SK-N-SH (cell line): ENCODE results near the gene ARHGEF28. TPM values are rescaled to one million over a fixed set of nuclear protein-coding genes. Genes with fewer than 3 reads are reported as not detected.

ENCODE experiments used
- CTCF ChIA-PET: fragments of 300-600, 350-600 bp; formaldehyde crosslinking; extraction: SDS; loops from one replicate; lab custom pipeline; 2021; lab: Yijun Ruan, JAX
- POLR2A ChIA-PET: fragments of 350-600 bp; sonication (Branson Sonifier 250); formaldehyde crosslinking; extraction: SDS; loops from one replicate; lab custom pipeline; 2020; ENCODE audit warnings: antibody characterized with exemption, inconsistent platforms; lab: Yijun Ruan, JAX
- DNase-seq: peaks from one replicate; pipeline ENCODE4 v3.0.0; 2012
- H2AFZ ChIP-seq: fragments of 200-600 bp; sonication (generic); 2 replicates; pipeline ENCODE4 v1.8.1; 2016; ENCODE audit warnings: antibody characterized with exemption, mild to moderate bottlenecking, low read depth
- H3F3A ChIP-seq: fragments of 200-600 bp; sonication (generic); replicated peaks from 2 replicates; pipeline ENCODE3; 2016; ENCODE audit warnings: antibody characterized with exemption, mild to moderate bottlenecking; ENCODE audit not compliant: insufficient read depth
- H3K27ac ChIP-seq, 2 experiments: fragments of 200-500 bp in 1 of 2; fragments of 200-600 bp in 1 of 2; sonication (Bioruptor generic) in 1 of 2; sonication (generic), shearing (Covaris generic) in 1 of 2; 2 replicates each; pipeline versions ENCODE4 v1.5.1 to v1.6.1; 2014 to 2016; ENCODE audit warnings: low read depth in 2 of 2, inconsistent platforms in 1 of 2, low read length in 1 of 2, mild to moderate bottlenecking in 1 of 2, mixed read lengths in 1 of 2
- H3K27me3 ChIP-seq: fragments of 200-600 bp; sonication (generic), shearing (Covaris generic); 2 replicates; pipeline ENCODE4 v1.6.1; 2016; ENCODE audit warnings: mixed run types; ENCODE audit not compliant: insufficient read depth
- H3K36me3 ChIP-seq, 2 experiments: fragments of 200-500 bp in 1 of 2; fragments of 200-600 bp in 1 of 2; sonication (Bioruptor generic) in 1 of 2; sonication (generic) in 1 of 2; replicated peaks in 1 of 2; 2 replicates each; pipeline versions ENCODE3 to v1.5.1; 2014 to 2016; ENCODE audit warnings: low read length in 1 of 2, mild to moderate bottlenecking in 1 of 2; ENCODE audit not compliant: insufficient read depth in 2 of 2, control insufficient read depth in 1 of 2
- H3K4me1 ChIP-seq, 2 experiments: fragments of 200-500 bp in 1 of 2; fragments of 200-600 bp in 1 of 2; sonication (Bioruptor generic) in 1 of 2; sonication (generic), shearing (Covaris generic) in 1 of 2; 2 replicates each; pipeline versions ENCODE4 v1.5.1 to v1.6.1; 2014 to 2016; ENCODE audit warnings: low read depth in 1 of 2, low read length in 1 of 2, mixed run types in 1 of 2; ENCODE audit not compliant: insufficient read depth in 2 of 2, control insufficient read depth in 1 of 2
- H3K4me2 ChIP-seq: fragments of 200-600 bp; sonication (generic), shearing (Covaris generic); 2 replicates; pipeline ENCODE4 v1.6.1; 2017; ENCODE audit warnings: mixed run types
- H3K4me3 ChIP-seq, 2 experiments: fragments of 200-500 bp in 1 of 2; fragments of 200-600 bp in 1 of 2; sonication (Bioruptor generic) in 1 of 2; sonication (generic), shearing (Covaris generic) in 1 of 2; 2 replicates each; pipeline versions ENCODE4 v1.5.1 to v1.8.1; 2014 to 2016; ENCODE audit warnings: low read depth in 2 of 2, inconsistent platforms in 1 of 2, low read length in 1 of 2, mild to moderate bottlenecking in 1 of 2, mixed read lengths in 1 of 2, moderate library complexity in 1 of 2
- H3K79me2 ChIP-seq: fragments of 200-600 bp; sonication (generic); 2 replicates; pipeline ENCODE4 v1.8.1; 2017; ENCODE audit warnings: mild to moderate bottlenecking; ENCODE audit not compliant: insufficient read depth
- H3K9ac ChIP-seq: fragments of 200-600 bp; sonication (generic); 2 replicates; pipeline ENCODE4 v1.6.1; 2017; ENCODE audit warnings: mixed run types
- H3K9me2 ChIP-seq: fragments of 200-600 bp; sonication (generic); 2 replicates; pipeline ENCODE4 v1.6.1; 2017; ENCODE audit warnings: mixed run types
- H3K9me3 ChIP-seq: fragments of 200-600 bp; sonication (generic); 2 replicates; pipeline ENCODE4 v1.6.1; 2017; ENCODE audit warnings: mixed run types, mild to moderate bottlenecking, moderate library complexity
- H4K20me1 ChIP-seq: fragments of 200-600 bp; sonication (generic); 2 replicates; pipeline ENCODE4 v1.6.1; 2017; ENCODE audit warnings: mild to moderate bottlenecking, mixed run types; ENCODE audit not compliant: insufficient read depth
- FOSL2 ChIP-seq: IDR thresholded peaks from 2 replicates; pipeline ENCODE4 v1.4.0; 2012; ENCODE audit warnings: low read depth, mild to moderate bottlenecking, moderate library complexity, borderline replicate concordance
- FOXJ3 ChIP-seq: sonication (generic); formaldehyde crosslinking; IDR thresholded peaks from 2 replicates; pipeline ENCODE4 v1.5.1; 2020; ENCODE audit warnings: mild to moderate bottlenecking, missing genetic modification reagents
- FOXM1 ChIP-seq: IDR thresholded peaks from 2 replicates; pipeline ENCODE4 v1.4.0; 2012; ENCODE audit warnings: low read depth, mild to moderate bottlenecking
- GATA2 ChIP-seq: sonication (generic); formaldehyde crosslinking; IDR thresholded peaks from 2 replicates; pipeline ENCODE4 v1.5.0; 2020; ENCODE audit warnings: mild to moderate bottlenecking, missing genetic modification reagents
- IRF3 ChIP-seq: fragments of 150-350 bp; IDR thresholded peaks from 2 replicates; pipeline ENCODE4 v1.6.1; 2016; ENCODE audit warnings: mild to moderate bottlenecking, low read depth, low read length
- MXI1 ChIP-seq: IDR thresholded peaks from 2 replicates; pipeline ENCODE4 v1.6.1; 2012; ENCODE audit warnings: mild to moderate bottlenecking, low read depth, low read length, improper control_type of control experiment
- NFIC ChIP-seq: IDR thresholded peaks from 2 replicates; pipeline ENCODE4 v1.4.0; 2012; ENCODE audit warnings: borderline replicate concordance
- PBX3 ChIP-seq: IDR thresholded peaks from 2 replicates; pipeline ENCODE4; 2012
- RAD21 ChIP-seq: IDR thresholded peaks from 2 replicates; pipeline ENCODE4 v1.6.1; 2012; ENCODE audit warnings: mild to moderate bottlenecking, low read length
- RCOR1 ChIP-seq: fragments of 150-350 bp; IDR thresholded peaks from 2 replicates; pipeline ENCODE4 v1.6.1; 2017; ENCODE audit warnings: antibody characterized with exemption, low read length
- TAF1 ChIP-seq: IDR thresholded peaks from 2 replicates; pipeline ENCODE4 v1.6.1; 2012; ENCODE audit warnings: low read depth, mild to moderate bottlenecking, low read length, moderate library complexity, borderline replicate concordance
- TCF12 ChIP-seq: IDR thresholded peaks from 2 replicates; pipeline ENCODE4 v1.4.0; 2012
- USF2 ChIP-seq: fragments of 150-350 bp; IDR thresholded peaks from 2 replicates; pipeline ENCODE4 v1.6.1; 2017; ENCODE audit warnings: antibody characterized with exemption, low read length, low read depth, borderline replicate concordance
- WGBS: methylation state at CpG from one replicate; pipeline ENCODE4 v1.1.6; 2017; ENCODE audit warnings: low lambda C conversion rate; 5-methylcytosine and 5-hydroxymethylcytosine counted together
- polyA plus RNA-seq, 3 experiments: library from polyadenylated mRNA; depleted of rRNA; stranded (reverse); fragments of >200 nt; gene quantifications; 2 replicates each; pipeline ENCODE4 v1.2.3, GENCODE V29; 2012
- TF ChIP-seq, protein P1 (sequence below): IDR thresholded peaks from 2 replicates; pipeline ENCODE4 v1.6.1; 2012; ENCODE audit warnings: mild to moderate bottlenecking, low read depth, low read length, moderate library complexity
- TF ChIP-seq, protein P2 (sequence below): IDR thresholded peaks from 2 replicates; pipeline ENCODE4 v1.4.0; 2012; ENCODE audit warnings: low read depth
- TF ChIP-seq, protein P3 (sequence below): IDR thresholded peaks from 2 replicates; pipeline ENCODE4 v1.4.0; 2012; ENCODE audit warnings: low read depth, borderline replicate concordance
- TF ChIP-seq, protein P4 (sequence below): IDR thresholded peaks from 2 replicates; pipeline ENCODE4 v1.4.0; 2012; ENCODE audit warnings: low read depth, borderline replicate concordance

ARHGEF28 gene
- polyA plus RNA-seq, 1 of the 3 experiments (the other 2 are of a cell fraction): 4.2 TPM

DNA sequence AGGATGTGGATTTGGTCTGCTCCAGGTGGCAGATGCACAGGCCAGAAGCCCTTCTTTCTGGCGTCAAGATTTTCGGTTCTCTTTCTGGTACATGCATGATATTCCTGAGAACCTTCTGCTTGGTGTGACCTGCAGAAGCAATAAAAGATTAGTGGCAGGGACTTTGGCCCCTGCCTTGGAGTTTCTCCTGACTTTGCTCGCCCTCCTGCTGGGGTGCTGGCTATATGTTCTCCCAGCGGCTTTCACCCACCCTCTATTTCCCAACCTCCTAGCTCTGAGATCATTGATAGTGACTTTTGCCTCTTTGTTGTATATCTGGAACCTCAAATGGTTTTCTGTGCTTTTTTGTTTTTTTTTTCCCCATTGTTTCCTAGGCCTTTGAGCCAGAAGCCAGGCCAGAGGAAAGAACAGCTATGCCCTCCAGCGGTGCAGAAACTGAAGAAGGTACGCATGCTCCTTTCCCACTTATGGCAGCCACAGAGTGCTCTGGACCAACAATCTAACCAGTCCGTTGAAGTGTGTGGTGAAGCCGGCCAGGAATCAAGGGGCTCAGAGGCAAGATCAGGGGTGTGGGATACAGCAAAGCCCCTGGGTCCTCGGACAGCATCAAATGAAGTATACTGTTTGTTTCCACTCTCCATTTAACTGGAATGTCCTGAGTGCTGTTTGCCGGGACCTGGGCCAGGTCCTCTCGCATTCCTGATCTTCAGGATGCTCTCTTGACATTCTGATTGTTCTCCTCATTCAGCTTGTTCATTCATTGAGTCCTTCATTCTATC lies 154.5 kb downstream of the ARHGEF28 start:
- Histone ChIP-seq H3K27me3 (no peaks in the 10 kb centered on the region), H3F3A (no peaks in the 10 kb centered on the region), H3K9ac (no peak overlapping the region), H3K79me2 (no peaks in the 10 kb centered on the region), H3K4me1 (no peaks in the 10 kb centered on the region), H2AFZ (no peak overlapping the region), H3K36me3 (peaks cover 0 to 7% of the 10 kb centered on the region in 2 experiments), H3K4me2 (no peak overlapping the region), H3K27ac (no peak overlapping the region), H3K9me3 (no peaks in the 10 kb centered on the region), H4K20me1 (no peaks in the 10 kb centered on the region), H3K9me2 (no peaks in the 10 kb centered on the region), H3K4me3 (no peak overlapping the region)
- ChIA-PET POLR2A (no interaction called here), CTCF (interaction anchor here (1.1 to 4.1 kb wide), 4 partner anchors 11 to 190 kb away, joined by 4 to 21 read pairs (median 12); no protein-coding TSS in a partner anchor)
- DNase-seq: no peak
- WGBS: 90% methylated on average over 10 of the region's 11 CpGs
- TF ChIP-seq, protein P1, sequence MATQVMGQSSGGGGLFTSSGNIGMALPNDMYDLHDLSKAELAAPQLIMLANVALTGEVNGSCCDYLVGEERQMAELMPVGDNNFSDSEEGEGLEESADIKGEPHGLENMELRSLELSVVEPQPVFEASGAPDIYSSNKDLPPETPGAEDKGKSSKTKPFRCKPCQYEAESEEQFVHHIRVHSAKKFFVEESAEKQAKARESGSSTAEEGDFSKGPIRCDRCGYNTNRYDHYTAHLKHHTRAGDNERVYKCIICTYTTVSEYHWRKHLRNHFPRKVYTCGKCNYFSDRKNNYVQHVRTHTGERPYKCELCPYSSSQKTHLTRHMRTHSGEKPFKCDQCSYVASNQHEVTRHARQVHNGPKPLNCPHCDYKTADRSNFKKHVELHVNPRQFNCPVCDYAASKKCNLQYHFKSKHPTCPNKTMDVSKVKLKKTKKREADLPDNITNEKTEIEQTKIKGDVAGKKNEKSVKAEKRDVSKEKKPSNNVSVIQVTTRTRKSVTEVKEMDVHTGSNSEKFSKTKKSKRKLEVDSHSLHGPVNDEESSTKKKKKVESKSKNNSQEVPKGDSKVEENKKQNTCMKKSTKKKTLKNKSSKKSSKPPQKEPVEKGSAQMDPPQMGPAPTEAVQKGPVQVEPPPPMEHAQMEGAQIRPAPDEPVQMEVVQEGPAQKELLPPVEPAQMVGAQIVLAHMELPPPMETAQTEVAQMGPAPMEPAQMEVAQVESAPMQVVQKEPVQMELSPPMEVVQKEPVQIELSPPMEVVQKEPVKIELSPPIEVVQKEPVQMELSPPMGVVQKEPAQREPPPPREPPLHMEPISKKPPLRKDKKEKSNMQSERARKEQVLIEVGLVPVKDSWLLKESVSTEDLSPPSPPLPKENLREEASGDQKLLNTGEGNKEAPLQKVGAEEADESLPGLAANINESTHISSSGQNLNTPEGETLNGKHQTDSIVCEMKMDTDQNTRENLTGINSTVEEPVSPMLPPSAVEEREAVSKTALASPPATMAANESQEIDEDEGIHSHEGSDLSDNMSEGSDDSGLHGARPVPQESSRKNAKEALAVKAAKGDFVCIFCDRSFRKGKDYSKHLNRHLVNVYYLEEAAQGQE: no peak
- no peak for TF ChIP-seq RAD21
- TF ChIP-seq FOXM1: no peak
- no peak for TF ChIP-seq PBX3
- TF ChIP-seq, protein P2, sequence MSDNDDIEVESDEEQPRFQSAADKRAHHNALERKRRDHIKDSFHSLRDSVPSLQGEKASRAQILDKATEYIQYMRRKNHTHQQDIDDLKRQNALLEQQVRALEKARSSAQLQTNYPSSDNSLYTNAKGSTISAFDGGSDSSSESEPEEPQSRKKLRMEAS: no peak
- no peak for TF ChIP-seq IRF3
- no peak for TF ChIP-seq FOXJ3 (CRISPR knock-in tag)
- TF ChIP-seq RCOR1: no peak
- TF ChIP-seq USF2: no peak
- TF ChIP-seq, protein P3, sequence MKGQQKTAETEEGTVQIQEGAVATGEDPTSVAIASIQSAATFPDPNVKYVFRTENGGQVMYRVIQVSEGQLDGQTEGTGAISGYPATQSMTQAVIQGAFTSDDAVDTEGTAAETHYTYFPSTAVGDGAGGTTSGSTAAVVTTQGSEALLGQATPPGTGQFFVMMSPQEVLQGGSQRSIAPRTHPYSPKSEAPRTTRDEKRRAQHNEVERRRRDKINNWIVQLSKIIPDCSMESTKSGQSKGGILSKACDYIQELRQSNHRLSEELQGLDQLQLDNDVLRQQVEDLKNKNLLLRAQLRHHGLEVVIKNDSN: no peak
- no peak for TF ChIP-seq NFIC
- no peak for TF ChIP-seq GATA2 (CRISPR knock-in tag)
- TF ChIP-seq TCF12: no peak
- TF ChIP-seq TAF1: no peak
- no peak for TF ChIP-seq FOSL2
- no peak for TF ChIP-seq MXI1
- TF ChIP-seq, protein P4, sequence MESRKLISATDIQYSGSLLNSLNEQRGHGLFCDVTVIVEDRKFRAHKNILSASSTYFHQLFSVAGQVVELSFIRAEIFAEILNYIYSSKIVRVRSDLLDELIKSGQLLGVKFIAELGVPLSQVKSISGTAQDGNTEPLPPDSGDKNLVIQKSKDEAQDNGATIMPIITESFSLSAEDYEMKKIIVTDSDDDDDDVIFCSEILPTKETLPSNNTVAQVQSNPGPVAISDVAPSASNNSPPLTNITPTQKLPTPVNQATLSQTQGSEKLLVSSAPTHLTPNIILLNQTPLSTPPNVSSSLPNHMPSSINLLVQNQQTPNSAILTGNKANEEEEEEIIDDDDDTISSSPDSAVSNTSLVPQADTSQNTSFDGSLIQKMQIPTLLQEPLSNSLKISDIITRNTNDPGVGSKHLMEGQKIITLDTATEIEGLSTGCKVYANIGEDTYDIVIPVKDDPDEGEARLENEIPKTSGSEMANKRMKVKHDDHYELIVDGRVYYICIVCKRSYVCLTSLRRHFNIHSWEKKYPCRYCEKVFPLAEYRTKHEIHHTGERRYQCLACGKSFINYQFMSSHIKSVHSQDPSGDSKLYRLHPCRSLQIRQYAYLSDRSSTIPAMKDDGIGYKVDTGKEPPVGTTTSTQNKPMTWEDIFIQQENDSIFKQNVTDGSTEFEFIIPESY: no peak
